Uterus (tissue), 2 donors: ENCODE data around the gene TIAM1.

Experiments
- CTCF ChIP-seq, 4 experiments: fragments of 200-600 bp in 2 of 4; fragments of 450-650 bp in 2 of 4; sonication (generic) in 2 of 4; IDR thresholded peaks; one replicate each; pipeline ENCODE4 v1.5.1; 2016 to 2019; ENCODE audit warnings: antibody characterized with exemption in 4 of 4, mild to moderate bottlenecking in 2 of 4, moderate library complexity in 1 of 4
- POLR2A ChIP-seq, 2 donors: fragments of 450-650 bp; IDR thresholded peaks; one replicate each; pipeline ENCODE4 v1.6.1; 2016; ENCODE audit warnings: antibody characterized with exemption in 2 of 2, mild to moderate bottlenecking in 1 of 2, moderate library complexity in 1 of 2

- TF ChIP-seq CTCF (IDR thresholded peaks at IDR 0.05), result no peak
- no peak for TF ChIP-seq POLR2A (IDR thresholded peaks at IDR 0.05)
These were observed 159.2 kb downstream of the TIAM1 start for GRCh38 chr21:31184876-31185275.
